Retinal pigment epithelial cell (primary cell): ENCODE measurements around the gene LMOD2.

Source experiments
- DNase-seq: peaks from one replicate; pipeline ENCODE4 v3.0.0-alpha.2; 2010; ENCODE audit warnings: low read depth
- H3K4me3 ChIP-seq: 2 replicates; pipeline ENCODE4 v1.5.1; 2011; ENCODE audit warnings: mild to moderate bottlenecking, low read length, control low read depth, moderate library complexity
- CTCF ChIP-seq: conservative IDR thresholded peaks from 2 replicates; pipeline ENCODE4 v1.5.1; 2011; ENCODE audit warnings: low read depth, low read length, control low read depth, inconsistent platforms

Gene LMOD2

GRCh38 chr7:123655614-123656013 is at the start of gene LMOD2:
Gene LMOD2, plus strand, starts transcription at chr7:123655866. Its CDS starts 98 bp downstream, at chr7:123655964.
- no peak within 1 kb of the TSS for H3K4me3 ChIP-seq
- no peak for DNase-seq
- no peak for TF ChIP-seq CTCF

GRCh38 chr7:123607423-123607975 is 48.2 kb upstream of the LMOD2 start:
- TF ChIP-seq CTCF = no peak
- no peak for DNase-seq
- no peak overlapping the region for H3K4me3 ChIP-seq

- no peak for DNase-seq
- TF ChIP-seq CTCF = no peak
Measured at GRCh38 chr7:123608991-123609882, 46.4 kb upstream of the LMOD2 start.

GRCh38 chr7:123609883-123610239 is 45.8 kb upstream of the LMOD2 start:
- TF ChIP-seq CTCF = no peak
- DNase-seq = no peak
- H3K4me3 ChIP-seq = no peak overlapping the region

More at GRCh38 chr7:123608991-123609882, 46.4 kb upstream of the LMOD2 start:
- H3K4me3 ChIP-seq = no peak overlapping the region

- H3K4me3 ChIP-seq = no peak overlapping the region
- DNase-seq = no peak
- no peak for TF ChIP-seq CTCF
Measured at GRCh38 chr7:123612024-123612423, 43.6 kb upstream of the LMOD2 start.

- TF ChIP-seq CTCF = no peak
- H3K4me3 ChIP-seq = no peak overlapping the region
- no peak for DNase-seq
Measured at GRCh38 chr7:123615344-123615743, 40.3 kb upstream of the LMOD2 start.

- H3K4me3 ChIP-seq = no peak overlapping the region
- TF ChIP-seq CTCF = no peak
- no peak for DNase-seq
Measured at GRCh38 chr7:123616223-123616622, 39.4 kb upstream of the LMOD2 start.
